HepG2 (cell line): Measurements from ENCODE around the gene ZFPM1. TPM values are rescaled to one million over a fixed set of nuclear protein-coding genes. Genes with fewer than 3 reads are reported as not detected.

Experiments
- ATAC-seq: fragments of 200-7000 bp; cut with Tn5 transposase; 3 replicates; pipeline ENCODE4 v1.9.1; 2020; ENCODE audit warnings: mild to moderate bottlenecking, moderate library complexity
- BruUV-seq: library from RNA; stranded (reverse); fragments of 400-500 nt; replicated peaks from 2 replicates; lab custom pipeline; 2021; lab: Mats Ljungman, UMichigan
- CTCF ChIA-PET: fragments of 300-600 bp; formaldehyde crosslinking; extraction: SDS; loops from one replicate; lab custom pipeline; 2021; ENCODE audit warnings: low total read pairs, inconsistent platforms, low intra/inter-chr PET ratio; lab: Yijun Ruan, JAX
- POLR2A ChIA-PET: fragments of 350-600 bp; sonication (Branson Sonifier 250); formaldehyde crosslinking; loops from one replicate; lab custom pipeline; 2020; ENCODE audit warnings: antibody characterized with exemption, inconsistent platforms; lab: Yijun Ruan, JAX
- DNase-seq: peaks from one replicate; pipeline ENCODE4 v3.0.0-alpha.2; 2015; ENCODE audit warnings: low spot score
- FAIRE-seq: peaks from 3 replicates; lab custom pipeline; 2011; peaks lifted over from hg19 to GRCh38; lab: Jason Lieb, UNC
- H2AFZ ChIP-seq: one replicate; pipeline ENCODE4 v1.6.1; 2011; ENCODE audit warnings: low read length, inconsistent platforms
- H3K27ac ChIP-seq: fragments of 300-600 bp; 3 replicates; pipeline ENCODE4 v1.8.0; 2011; ENCODE audit warnings: mixed run types, mild to moderate bottlenecking, mixed read lengths, low read length, inconsistent platforms; ENCODE audit not compliant: insufficient read depth; ENCODE audit errors: extremely low read length
- H3K27me3 ChIP-seq, 2 experiments: fragments of 200-600 bp in 1 of 2; 2 replicates in 1 of 2; 3 replicates in 1 of 2; pipeline versions ENCODE4 v1.6.0 to v1.8.0; 2011; ENCODE audit warnings: low read length in 2 of 2, mild to moderate bottlenecking in 2 of 2, moderate library complexity in 2 of 2, inconsistent platforms in 1 of 2; ENCODE audit not compliant: insufficient read depth in 2 of 2, control insufficient read depth in 1 of 2
- H3K36me3 ChIP-seq, 2 experiments: fragments of 200-600 bp in 1 of 2; replicated peaks in 1 of 2; 2 replicates in 1 of 2; 3 replicates in 1 of 2; pipeline versions ENCODE4 v1.5.1 to v1.8.0; 2011; ENCODE audit warnings: low read length in 2 of 2, inconsistent platforms in 1 of 2; ENCODE audit not compliant: insufficient read depth in 2 of 2, control insufficient read depth in 1 of 2
- H3K4me1 ChIP-seq: 2 replicates; pipeline ENCODE4 v1.5.1; 2012; ENCODE audit warnings: low read length, inconsistent platforms; ENCODE audit not compliant: insufficient read depth
- H3K4me2 ChIP-seq: 2 replicates; pipeline ENCODE4 v1.6.0; 2011; ENCODE audit warnings: low read depth, low read length, inconsistent platforms
- H3K4me3 ChIP-seq, 3 experiments: fragments of 200-600 bp in 1 of 3; sonication (generic), shearing (Covaris generic) in 1 of 3; replicated peaks in 1 of 3; 2 replicates each; pipeline ENCODE4 v1.5.1; 2011 to 2016; ENCODE audit warnings: low read length in 3 of 3, inconsistent platforms in 2 of 3, low read depth in 2 of 3, mild to moderate bottlenecking in 2 of 3, control low read depth in 1 of 3, mixed read lengths in 1 of 3; ENCODE audit not compliant: insufficient read depth in 1 of 3
- H3K79me2 ChIP-seq: one replicate; pipeline ENCODE4 v1.6.1; 2011; ENCODE audit warnings: low read length, inconsistent platforms; ENCODE audit not compliant: insufficient read depth
- H3K9ac ChIP-seq: 2 replicates; pipeline ENCODE4 v1.6.0; 2011; ENCODE audit warnings: mild to moderate bottlenecking, low read depth, low read length, inconsistent platforms; ENCODE audit not compliant: insufficient read depth
- H3K9me3 ChIP-seq: 2 replicates; pipeline ENCODE4 v1.5.1; 2012; ENCODE audit warnings: mild to moderate bottlenecking, low read length
- H4K20me1 ChIP-seq: 2 replicates; pipeline ENCODE4 v1.6.0; 2011; ENCODE audit warnings: inconsistent platforms, mild to moderate bottlenecking, low read length, moderate library complexity; ENCODE audit not compliant: insufficient read depth
- AGO2 ChIP-seq: fragments of 200-400 bp; formaldehyde crosslinking; optimal IDR thresholded peaks from 2 replicates; pipeline ENCODE3; 2017; ENCODE audit warnings: mild to moderate bottlenecking, low read depth, low read length, moderate library complexity
- TAF15 ChIP-seq: fragments of 200-400 bp; formaldehyde crosslinking; IDR thresholded peaks from one replicate; pipeline ENCODE4 v1.6.1; 2018; ENCODE audit warnings: mild to moderate bottlenecking, low read depth, low read length; ENCODE audit not compliant: poor library complexity, severe bottlenecking
- ZFP36 ChIP-seq: fragments of 150-350 bp; IDR thresholded peaks from 2 replicates; pipeline ENCODE4 v1.6.1; 2018; ENCODE audit warnings: borderline replicate concordance, low read length, low read depth; ENCODE audit not compliant: partially characterized antibody
- ZMYM3 ChIP-seq: sonication (generic); formaldehyde crosslinking; IDR thresholded peaks from 2 replicates; pipeline ENCODE4 v1.5.1; 2020; ENCODE audit warnings: mild to moderate bottlenecking, missing genetic modification reagents
- ZNF263 ChIP-seq: sonication (generic); formaldehyde crosslinking; IDR thresholded peaks from 2 replicates; pipeline ENCODE4 v1.4.0; 2020; ENCODE audit warnings: missing genetic modification reagents
- ZSCAN22 ChIP-seq: sonication (generic); formaldehyde crosslinking; IDR thresholded peaks from 2 replicates; pipeline ENCODE4 v1.4.0; 2020; ENCODE audit warnings: mild to moderate bottlenecking, missing genetic modification reagents
- WGBS: methylation state at CpG from one replicate; pipeline ENCODE4 v1.1.6; 2017; ENCODE audit warnings: low lambda C conversion rate; 5-methylcytosine and 5-hydroxymethylcytosine counted together
- in situ Hi-C: cut with HindIII; loops from 2 replicates; pipeline ENCODE4 v1.10.0; 2017; ENCODE audit warnings: low pct_unique_long_range_greater_than_20kb; ENCODE audit not compliant: extremely low pct_ligation_motif_present
- intact Hi-C: fragments of 100-400 bp; cut with micrococcal nuclease; formaldehyde crosslinking; loops from one replicate; pipeline ENCODE4 v1.10.0; 2022; ENCODE audit not compliant: unreplicated experiment
- polyA plus RNA-seq, 8 experiments: library from polyadenylated mRNA; depleted of rRNA in 3 of 8; stranded (reverse) in 7 of 8; unstranded in 1 of 8; fragments of >200 nt; fragmentation: Illumina TruSeq in 4 of 8; extraction: Trizol in 4 of 8; gene quantifications; 2 replicates each; pipeline versions ENCODE4 v1.2.1 to v1.2.3, GENCODE V29; 2011 to 2016; ENCODE audit warnings: low read depth in 4 of 8, missing spikeins in 1 of 8, mixed read lengths in 1 of 8; ENCODE audit not compliant: insufficient read depth in 1 of 8
- total RNA-seq, 5 experiments: library from RNA; depleted of rRNA; stranded (reverse); fragments of >200 nt; fragmentation: Illumina TruSeq; extraction: Trizol; gene quantifications; 2 replicates each; pipeline ENCODE4 v1.2.3, GENCODE V29; 2016; ENCODE audit warnings: low read depth in 1 of 5
- TF ChIP-seq, protein P1 (sequence below): sonication (generic); formaldehyde crosslinking; IDR thresholded peaks from 2 replicates; pipeline ENCODE4 v1.4.0; 2020; ENCODE audit warnings: missing genetic modification reagents, low read depth, mild to moderate bottlenecking, borderline replicate concordance

The ZFPM1 gene
- total and polyA plus RNA-seq, 2 of the 13 experiments (the other 11 are each of a cell fraction or from before 2014, with no cell fraction given) = 1.3 to 3.8 TPM

DNA sequence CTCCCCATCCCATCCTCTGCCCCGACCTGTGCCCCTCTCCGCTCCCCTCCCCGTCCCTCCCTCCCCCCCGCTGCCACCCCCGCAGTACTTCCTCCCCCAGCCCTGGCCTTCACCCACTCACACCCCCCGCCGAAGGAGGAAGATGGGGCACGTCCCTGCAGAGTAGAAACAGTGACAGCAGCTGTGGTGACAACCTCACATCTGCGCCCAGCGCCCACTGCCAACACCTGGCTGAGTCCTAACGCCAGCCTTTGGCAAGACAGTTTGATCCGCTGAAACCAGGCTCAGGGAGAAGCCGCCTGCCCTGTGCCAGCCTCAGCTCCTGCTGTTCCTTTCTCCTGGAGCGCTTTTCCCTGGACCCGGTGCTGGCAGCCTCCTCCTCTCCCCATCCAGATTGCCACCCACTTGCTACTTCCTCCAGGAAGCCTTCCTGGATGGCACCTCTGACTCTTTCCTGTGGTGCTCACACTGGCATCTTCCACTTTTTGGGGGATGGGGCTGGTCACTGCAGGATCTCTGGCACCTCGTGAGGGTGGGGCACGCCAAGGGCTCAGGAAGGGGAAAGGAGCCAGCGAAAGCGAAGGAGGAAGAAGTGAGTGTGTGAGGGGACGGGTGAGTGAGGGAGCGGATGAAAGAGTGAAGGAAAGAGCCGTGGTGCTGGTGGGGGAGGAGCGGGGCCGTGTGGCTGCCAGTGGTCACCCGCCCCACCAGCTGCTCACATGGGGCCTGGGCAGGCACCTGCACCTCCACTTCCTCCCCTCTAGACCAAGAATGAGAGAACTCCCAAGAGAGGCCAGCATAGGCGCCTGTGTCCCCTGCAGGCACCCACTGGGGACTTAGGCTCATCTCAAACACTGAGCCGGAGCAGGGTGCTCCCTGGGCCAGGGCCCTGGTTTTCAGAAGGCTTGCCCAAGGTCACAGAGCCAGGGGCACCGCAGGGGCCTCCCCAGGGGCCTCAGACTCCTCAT, 27.0 kb downstream of the ZFPM1 start:
- FAIRE-seq = no peak
- no peak overlapping the region for H3K9ac ChIP-seq
- H3K36me3 ChIP-seq = peaks cover 4 to 8% of the 10 kb centered on the region in 2 experiments; a peak in 2 of 5 replicates
- no peaks in the 10 kb centered on the region for H3K27me3 ChIP-seq
- POLR2A ChIA-PET = interaction anchor here (2.0 kb wide), 1 partner anchor 26 kb away, joined by 4 read pairs; no protein-coding TSS in a partner anchor
- no peak overlapping the region for H2AFZ ChIP-seq
- no peak for ATAC-seq
- H4K20me1 ChIP-seq = peaks cover 19% of the 10 kb centered on the region; the same call in 1 of the 2 replicates
- no peak overlapping the region for H3K4me3 ChIP-seq
- WGBS = 92% methylated on average over 26 of the region's 28 CpGs
- in situ Hi-C loops = no loop called here
- BruUV-seq = no TSS peak
- DNase-seq = no peak
- peaks cover 20% of the 10 kb centered on the region for H3K4me1 ChIP-seq
- CTCF ChIA-PET = no interaction called here
- H3K4me2 ChIP-seq = no peak overlapping the region
- intact Hi-C loops = no loop called here
- 0 out of 2 replicates have a peak, but pooled peaks have one; percentile 17 for TF ChIP-seq ZNF263 (CRISPR knock-in tag)
- TF ChIP-seq TAF15 = no peak
- TF ChIP-seq, protein P1, sequence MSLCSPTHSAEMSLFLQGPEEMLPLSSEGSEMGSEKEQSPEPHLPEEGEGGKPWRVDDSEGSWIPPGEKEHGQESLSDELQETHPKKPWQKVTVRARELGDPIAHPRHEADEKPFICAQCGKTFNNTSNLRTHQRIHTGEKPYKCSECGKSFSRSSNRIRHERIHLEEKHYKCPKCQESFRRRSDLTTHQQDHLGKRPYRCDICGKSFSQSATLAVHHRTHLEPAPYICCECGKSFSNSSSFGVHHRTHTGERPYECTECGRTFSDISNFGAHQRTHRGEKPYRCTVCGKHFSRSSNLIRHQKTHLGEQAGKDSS (CRISPR knock-in tag) = peak; percentile 86; the same call in 1 of the 2 replicates
- TF ChIP-seq ZFP36 = peak; percentile 87
- TF ChIP-seq ZSCAN22 (CRISPR knock-in tag) = no peak
- TF ChIP-seq AGO2 = peak; percentile 65
- peak; percentile 74 for TF ChIP-seq ZMYM3
- H3K79me2 ChIP-seq = peaks cover 14% of the 10 kb centered on the region
- H3K9me3 ChIP-seq = no peaks in the 10 kb centered on the region
- H3K27ac ChIP-seq = no peak overlapping the region
